OCI-LY3 (cell line): ENCODE data around the gene SYT1.

ENCODE experiments used
- EZH2phosphoT487 ChIP-seq: fragments of 200-600 bp; shearing (Covaris generic); IDR thresholded peaks from 2 replicates; pipeline ENCODE4 v1.6.1; 2018; ENCODE audit warnings: antibody characterized with exemption, mixed run types, low read depth
- TF ChIP-seq, protein P1 (sequence below): fragments of 200-600, 300-600 bp; sonication (generic); IDR thresholded peaks from 2 replicates; pipeline ENCODE4 v1.5.1; 2014; ENCODE audit warnings: antibody characterized with exemption, low read length, low read depth

DNA sequence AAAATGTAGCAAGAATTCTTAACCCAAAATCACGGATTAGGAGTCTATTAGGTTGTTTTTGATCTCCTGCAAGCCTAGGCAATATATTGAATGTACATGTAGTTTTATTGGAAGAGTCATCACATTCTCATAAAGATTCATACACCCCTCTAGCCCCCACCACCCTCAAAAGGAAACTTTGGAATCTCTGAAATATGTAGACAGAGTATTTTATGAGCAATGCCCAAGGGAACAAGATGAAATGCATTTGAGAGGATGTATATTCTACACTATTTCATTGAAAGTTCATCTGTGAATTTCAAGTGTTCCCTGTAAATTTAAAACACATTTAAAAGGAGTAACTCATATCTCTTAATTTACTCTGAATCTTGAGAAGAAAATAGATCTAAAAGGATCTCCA, 103.7 kb downstream of the SYT1 start:
- TF ChIP-seq, protein P1, sequence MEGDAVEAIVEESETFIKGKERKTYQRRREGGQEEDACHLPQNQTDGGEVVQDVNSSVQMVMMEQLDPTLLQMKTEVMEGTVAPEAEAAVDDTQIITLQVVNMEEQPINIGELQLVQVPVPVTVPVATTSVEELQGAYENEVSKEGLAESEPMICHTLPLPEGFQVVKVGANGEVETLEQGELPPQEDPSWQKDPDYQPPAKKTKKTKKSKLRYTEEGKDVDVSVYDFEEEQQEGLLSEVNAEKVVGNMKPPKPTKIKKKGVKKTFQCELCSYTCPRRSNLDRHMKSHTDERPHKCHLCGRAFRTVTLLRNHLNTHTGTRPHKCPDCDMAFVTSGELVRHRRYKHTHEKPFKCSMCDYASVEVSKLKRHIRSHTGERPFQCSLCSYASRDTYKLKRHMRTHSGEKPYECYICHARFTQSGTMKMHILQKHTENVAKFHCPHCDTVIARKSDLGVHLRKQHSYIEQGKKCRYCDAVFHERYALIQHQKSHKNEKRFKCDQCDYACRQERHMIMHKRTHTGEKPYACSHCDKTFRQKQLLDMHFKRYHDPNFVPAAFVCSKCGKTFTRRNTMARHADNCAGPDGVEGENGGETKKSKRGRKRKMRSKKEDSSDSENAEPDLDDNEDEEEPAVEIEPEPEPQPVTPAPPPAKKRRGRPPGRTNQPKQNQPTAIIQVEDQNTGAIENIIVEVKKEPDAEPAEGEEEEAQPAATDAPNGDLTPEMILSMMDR = no peak
- TF ChIP-seq EZH2phosphoT487 = no peak
